WTC11 (cell line): Measurements from ENCODE around the gene ALK. TPM values are rescaled to one million over a fixed set of nuclear protein-coding genes. Genes with fewer than 3 reads are reported as not detected.

Experiments
- ATAC-seq: fragments of 200-7000 bp; cut with Tn5 transposase; 2 replicates; pipeline ENCODE4 v1.10.0; 2021; ENCODE audit warnings: mild to moderate bottlenecking, moderate library complexity
- CTCF ChIA-PET: fragments of 300-600 bp; sonication (Branson Sonifier 250); formaldehyde crosslinking; loops from one replicate; lab custom pipeline; 2021; ENCODE audit warnings: antibody characterized with exemption; lab: Charles Lee
- POLR2A ChIA-PET: fragments of 350-600 bp; sonication (Branson Sonifier 250); formaldehyde crosslinking; loops from one replicate; lab custom pipeline; 2021; ENCODE audit warnings: antibody characterized with exemption; lab: Charles Lee
- DNase-seq: peaks from one replicate; pipeline ENCODE4 v3.0.0; 2021; ENCODE audit warnings: low spot score
- H3K27ac Mint-ChIP-seq: 2 replicates; pipeline ENCODE4 v1.8.0; 2021; ENCODE audit warnings: mixed read lengths
- H3K27me3 Mint-ChIP-seq: 2 replicates; pipeline ENCODE4 v1.8.0; 2021; ENCODE audit warnings: low read depth, mild to moderate bottlenecking, moderate library complexity, mixed read lengths
- H3K36me3 Mint-ChIP-seq: 2 replicates; pipeline ENCODE4 v1.8.0; 2021; ENCODE audit warnings: mixed read lengths
- H3K4me1 Mint-ChIP-seq: 2 replicates; pipeline ENCODE4 v1.8.0; 2022; ENCODE audit warnings: mixed read lengths
- H3K4me3 Mint-ChIP-seq: 2 replicates; pipeline ENCODE4 v1.8.0; 2021; ENCODE audit warnings: mild to moderate bottlenecking, moderate library complexity, mixed read lengths
- H3K9me3 Mint-ChIP-seq: 2 replicates; pipeline ENCODE4 v1.8.0; 2021; ENCODE audit warnings: mixed read lengths
- CREM ChIP-seq: sonication (generic); formaldehyde crosslinking; IDR thresholded peaks from 2 replicates; pipeline ENCODE4 v1.8.1; 2022; ENCODE audit warnings: mild to moderate bottlenecking, missing genetic modification reagents, moderate library complexity
- EMX1 ChIP-seq: fragments of 250-450 bp; sonication (Bioruptor Pico); IDR thresholded peaks from 2 replicates; pipeline ENCODE4 v1.8.0; 2021; ENCODE audit warnings: mild to moderate bottlenecking
- ETV6 ChIP-seq: sonication (generic); formaldehyde crosslinking; IDR thresholded peaks from 2 replicates; pipeline ENCODE4 v1.8.1; 2022; ENCODE audit warnings: mild to moderate bottlenecking, missing genetic modification reagents
- FOXJ3 ChIP-seq: sonication (generic); formaldehyde crosslinking; IDR thresholded peaks from 2 replicates; pipeline ENCODE4 v1.9.0; 2021; ENCODE audit warnings: missing genetic modification reagents, mild to moderate bottlenecking, borderline replicate concordance
- FOXK1 ChIP-seq: sonication (generic); formaldehyde crosslinking; IDR thresholded peaks from 2 replicates; pipeline ENCODE4 v1.8.0; 2022; ENCODE audit warnings: mild to moderate bottlenecking, moderate library complexity, missing genetic modification reagents
- GABPB1 ChIP-seq: sonication (generic); formaldehyde crosslinking; IDR thresholded peaks from 2 replicates; pipeline ENCODE4 v1.8.1; 2023; ENCODE audit warnings: mild to moderate bottlenecking, missing genetic modification reagents
- GRHL2 ChIP-seq: fragments of 250-450 bp; sonication (Bioruptor Pico); IDR thresholded peaks from 2 replicates; pipeline ENCODE4 v1.8.0; 2022; ENCODE audit warnings: mild to moderate bottlenecking, moderate library complexity; ENCODE audit not compliant: insufficient replicate concordance, severe bottlenecking
- MYBL2 ChIP-seq: sonication (generic); formaldehyde crosslinking; IDR thresholded peaks from 2 replicates; pipeline ENCODE4 v1.8.1; 2023; ENCODE audit warnings: mild to moderate bottlenecking, moderate library complexity, missing genetic modification reagents
- NFYB ChIP-seq: sonication (generic); formaldehyde crosslinking; conservative IDR thresholded peaks from 2 replicates; pipeline ENCODE4 v1.8.0; 2022; ENCODE audit warnings: low read depth, missing genetic modification reagents
- NR3C1 ChIP-seq: sonication (generic); formaldehyde crosslinking; conservative IDR thresholded peaks from 2 replicates; pipeline ENCODE4 v1.8.1; 2023; ENCODE audit warnings: low read depth, mild to moderate bottlenecking, missing genetic modification reagents
- OVOL2 ChIP-seq: fragments of 250-450 bp; sonication (Bioruptor Pico); IDR thresholded peaks from 2 replicates; pipeline ENCODE4 v1.9.0; 2021; ENCODE audit warnings: mild to moderate bottlenecking, borderline replicate concordance
- RORB ChIP-seq: fragments of 250-450 bp; sonication (Bioruptor Pico); IDR thresholded peaks from 2 replicates; pipeline ENCODE4 v1.9.0; 2021; ENCODE audit warnings: mild to moderate bottlenecking
- TCF7 ChIP-seq: sonication (generic); formaldehyde crosslinking; IDR thresholded peaks from 2 replicates; pipeline ENCODE4 v1.8.0; 2022; ENCODE audit warnings: mild to moderate bottlenecking, low read depth, missing genetic modification reagents, moderate library complexity
- ZNF138 ChIP-seq: sonication (generic); formaldehyde crosslinking; conservative IDR thresholded peaks from 2 replicates; pipeline ENCODE4 v1.8.1; 2022; ENCODE audit warnings: mild to moderate bottlenecking, moderate library complexity, missing genetic modification reagents
- ZNF232 ChIP-seq: sonication (generic); formaldehyde crosslinking; IDR thresholded peaks from 2 replicates; pipeline ENCODE4 v1.8.0; 2022; ENCODE audit warnings: mild to moderate bottlenecking, missing genetic modification reagents
- ZNF416 ChIP-seq: fragments of 250-450 bp; sonication (Bioruptor Pico); IDR thresholded peaks from 2 replicates; pipeline ENCODE4 v1.9.0; 2021; ENCODE audit warnings: mild to moderate bottlenecking, inconsistent platforms
- total RNA-seq: library from RNA; stranded (reverse); gene quantifications from 3 replicates; pipeline ENCODE4 v1.2.3, GENCODE V29; 2021
- TF ChIP-seq, protein P1 (sequence below): sonication (generic); formaldehyde crosslinking; IDR thresholded peaks from 2 replicates; pipeline ENCODE4 v1.8.1; 2023; ENCODE audit warnings: mild to moderate bottlenecking, missing genetic modification reagents
- TF ChIP-seq, protein P2 (sequence below): sonication (generic); formaldehyde crosslinking; IDR thresholded peaks from 2 replicates; pipeline ENCODE4 v1.8.0; 2022; ENCODE audit warnings: missing genetic modification reagents
- TF ChIP-seq, protein P3 (sequence below): sonication (generic); formaldehyde crosslinking; IDR thresholded peaks from 2 replicates; pipeline ENCODE4 v1.8.1; 2022; ENCODE audit warnings: low read depth, missing genetic modification reagents, borderline replicate concordance
- TF ChIP-seq, protein P4 (sequence below): fragments of 250-450 bp; sonication (Bioruptor Pico); IDR thresholded peaks from 2 replicates; pipeline ENCODE4 v2.1.2; 2022; ENCODE audit warnings: mild to moderate bottlenecking, moderate library complexity
- TF ChIP-seq, protein P5 (sequence below): sonication (generic); formaldehyde crosslinking; IDR thresholded peaks from 2 replicates; pipeline ENCODE4 v1.8.1; 2023; ENCODE audit warnings: mild to moderate bottlenecking, moderate library complexity, missing genetic modification reagents

Gene ALK
- total RNA-seq, 1 experiment from 2014 or later: not detected

DNA sequence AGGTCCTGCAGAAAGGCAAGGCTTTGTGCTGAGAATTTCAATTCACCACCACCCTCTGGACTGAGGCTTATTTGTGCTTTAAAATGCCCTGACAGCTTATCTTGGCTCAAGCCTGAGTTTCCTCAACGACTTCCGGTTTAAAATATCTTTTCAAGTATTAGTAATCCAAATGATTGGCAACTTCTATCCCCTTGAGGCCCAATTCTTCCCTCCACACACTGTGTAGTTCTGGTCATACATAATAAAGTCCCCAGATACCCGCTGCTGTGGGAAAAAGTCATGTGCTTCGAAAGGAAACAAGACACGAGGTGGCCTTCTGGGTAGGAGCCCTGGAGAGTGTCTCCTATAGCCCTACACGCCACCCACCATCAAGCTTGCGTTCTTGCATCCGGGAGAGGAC, 393.4 kb downstream of the ALK start (continued):
- TF ChIP-seq, protein P1, sequence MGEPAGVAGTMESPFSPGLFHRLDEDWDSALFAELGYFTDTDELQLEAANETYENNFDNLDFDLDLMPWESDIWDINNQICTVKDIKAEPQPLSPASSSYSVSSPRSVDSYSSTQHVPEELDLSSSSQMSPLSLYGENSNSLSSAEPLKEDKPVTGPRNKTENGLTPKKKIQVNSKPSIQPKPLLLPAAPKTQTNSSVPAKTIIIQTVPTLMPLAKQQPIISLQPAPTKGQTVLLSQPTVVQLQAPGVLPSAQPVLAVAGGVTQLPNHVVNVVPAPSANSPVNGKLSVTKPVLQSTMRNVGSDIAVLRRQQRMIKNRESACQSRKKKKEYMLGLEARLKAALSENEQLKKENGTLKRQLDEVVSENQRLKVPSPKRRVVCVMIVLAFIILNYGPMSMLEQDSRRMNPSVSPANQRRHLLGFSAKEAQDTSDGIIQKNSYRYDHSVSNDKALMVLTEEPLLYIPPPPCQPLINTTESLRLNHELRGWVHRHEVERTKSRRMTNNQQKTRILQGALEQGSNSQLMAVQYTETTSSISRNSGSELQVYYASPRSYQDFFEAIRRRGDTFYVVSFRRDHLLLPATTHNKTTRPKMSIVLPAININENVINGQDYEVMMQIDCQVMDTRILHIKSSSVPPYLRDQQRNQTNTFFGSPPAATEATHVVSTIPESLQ (CRISPR knock-in tag): no peak
- TF ChIP-seq OVOL2 (CRISPR knock-in tag) (no peak), RORB (CRISPR knock-in tag) (no peak), ZNF416 (CRISPR knock-in tag) (no peak), ZNF232 (CRISPR knock-in tag) (no peak), GABPB1 (CRISPR knock-in tag) (no peak), EMX1 (no peak), CREM (CRISPR knock-in tag) (no peak), NFYB (no peak), ETV6 (CRISPR knock-in tag) (no peak)
- TF ChIP-seq, protein P2, sequence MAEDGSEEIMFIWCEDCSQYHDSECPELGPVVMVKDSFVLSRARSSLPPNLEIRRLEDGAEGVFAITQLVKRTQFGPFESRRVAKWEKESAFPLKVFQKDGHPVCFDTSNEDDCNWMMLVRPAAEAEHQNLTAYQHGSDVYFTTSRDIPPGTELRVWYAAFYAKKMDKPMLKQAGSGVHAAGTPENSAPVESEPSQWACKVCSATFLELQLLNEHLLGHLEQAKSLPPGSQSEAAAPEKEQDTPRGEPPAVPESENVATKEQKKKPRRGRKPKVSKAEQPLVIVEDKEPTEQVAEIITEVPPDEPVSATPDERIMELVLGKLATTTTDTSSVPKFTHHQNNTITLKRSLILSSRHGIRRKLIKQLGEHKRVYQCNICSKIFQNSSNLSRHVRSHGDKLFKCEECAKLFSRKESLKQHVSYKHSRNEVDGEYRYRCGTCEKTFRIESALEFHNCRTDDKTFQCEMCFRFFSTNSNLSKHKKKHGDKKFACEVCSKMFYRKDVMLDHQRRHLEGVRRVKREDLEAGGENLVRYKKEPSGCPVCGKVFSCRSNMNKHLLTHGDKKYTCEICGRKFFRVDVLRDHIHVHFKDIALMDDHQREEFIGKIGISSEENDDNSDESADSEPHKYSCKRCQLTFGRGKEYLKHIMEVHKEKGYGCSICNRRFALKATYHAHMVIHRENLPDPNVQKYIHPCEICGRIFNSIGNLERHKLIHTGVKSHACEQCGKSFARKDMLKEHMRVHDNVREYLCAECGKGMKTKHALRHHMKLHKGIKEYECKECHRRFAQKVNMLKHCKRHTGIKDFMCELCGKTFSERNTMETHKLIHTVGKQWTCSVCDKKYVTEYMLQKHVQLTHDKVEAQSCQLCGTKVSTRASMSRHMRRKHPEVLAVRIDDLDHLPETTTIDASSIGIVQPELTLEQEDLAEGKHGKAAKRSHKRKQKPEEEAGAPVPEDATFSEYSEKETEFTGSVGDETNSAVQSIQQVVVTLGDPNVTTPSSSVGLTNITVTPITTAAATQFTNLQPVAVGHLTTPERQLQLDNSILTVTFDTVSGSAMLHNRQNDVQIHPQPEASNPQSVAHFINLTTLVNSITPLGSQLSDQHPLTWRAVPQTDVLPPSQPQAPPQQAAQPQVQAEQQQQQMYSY (CRISPR knock-in tag): no peak
- TF ChIP-seq, all 79 proteins: peak for 0

DNA sequence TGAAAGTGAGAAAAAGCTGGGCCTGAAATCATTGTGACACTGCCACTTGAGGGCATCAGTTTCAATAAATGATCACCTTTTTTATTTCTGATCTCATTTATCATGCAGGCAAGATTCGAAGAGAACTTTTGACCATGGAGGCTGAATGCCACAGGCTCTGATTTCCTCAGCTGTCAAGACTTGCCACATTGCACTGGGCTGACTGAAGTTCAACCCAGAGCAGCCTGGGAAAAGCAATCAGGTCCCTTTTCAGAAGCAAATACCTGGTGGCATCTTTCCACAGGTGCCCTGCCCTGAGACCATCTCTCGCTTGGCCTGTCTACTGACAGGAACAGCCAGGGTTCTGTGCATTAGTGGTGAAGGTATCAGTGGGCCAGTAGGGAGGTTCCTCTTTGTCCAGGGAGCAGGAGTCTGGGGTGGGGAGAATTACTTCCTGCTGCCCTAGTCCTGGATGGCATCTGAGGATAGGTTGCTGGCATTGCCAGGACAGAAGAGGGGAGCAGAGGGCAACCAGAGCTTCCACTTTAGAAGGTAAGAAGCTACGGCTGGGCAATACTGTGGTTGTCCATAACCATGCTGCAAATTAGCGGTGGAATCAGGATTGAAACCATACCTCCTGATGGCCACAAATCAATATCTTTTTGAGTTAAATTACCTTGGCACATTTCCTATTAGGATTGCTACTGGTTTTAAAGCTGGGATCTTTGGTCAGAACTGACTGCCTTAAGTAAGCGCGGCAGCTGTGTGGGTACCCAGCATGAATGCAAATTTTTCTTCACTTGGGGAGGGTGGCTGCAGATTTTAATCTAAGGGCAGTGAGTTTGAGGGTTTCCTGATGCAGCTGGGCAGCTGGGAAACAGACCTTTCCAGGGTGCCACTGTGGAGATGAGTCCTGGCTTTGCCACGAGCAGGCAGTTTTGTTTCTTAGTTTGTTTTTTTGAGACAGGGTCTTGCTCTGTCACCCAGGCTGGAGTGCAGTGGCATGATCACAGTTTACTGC, 394.5 kb downstream of the ALK start:
- H3K36me3 Mint-ChIP-seq: no peaks in the 10 kb centered on the region
- POLR2A ChIA-PET: no interaction called here
- no peak for TF ChIP-seq MYBL2 (CRISPR knock-in tag)
- TF ChIP-seq, protein P3, sequence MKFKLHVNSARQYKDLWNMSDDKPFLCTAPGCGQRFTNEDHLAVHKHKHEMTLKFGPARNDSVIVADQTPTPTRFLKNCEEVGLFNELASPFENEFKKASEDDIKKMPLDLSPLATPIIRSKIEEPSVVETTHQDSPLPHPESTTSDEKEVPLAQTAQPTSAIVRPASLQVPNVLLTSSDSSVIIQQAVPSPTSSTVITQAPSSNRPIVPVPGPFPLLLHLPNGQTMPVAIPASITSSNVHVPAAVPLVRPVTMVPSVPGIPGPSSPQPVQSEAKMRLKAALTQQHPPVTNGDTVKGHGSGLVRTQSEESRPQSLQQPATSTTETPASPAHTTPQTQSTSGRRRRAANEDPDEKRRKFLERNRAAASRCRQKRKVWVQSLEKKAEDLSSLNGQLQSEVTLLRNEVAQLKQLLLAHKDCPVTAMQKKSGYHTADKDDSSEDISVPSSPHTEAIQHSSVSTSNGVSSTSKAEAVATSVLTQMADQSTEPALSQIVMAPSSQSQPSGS: no peak
- TF ChIP-seq FOXK1: no peak
- TF ChIP-seq, protein P2 (CRISPR knock-in tag): no peak
- no peak for TF ChIP-seq TCF7 (CRISPR knock-in tag)
- no peak for TF ChIP-seq ZNF138 (CRISPR knock-in tag)
- no peak for TF ChIP-seq FOXJ3 (CRISPR knock-in tag)
- no peak for TF ChIP-seq NR3C1 (CRISPR knock-in tag)
- TF ChIP-seq GRHL2 (CRISPR knock-in tag): no peak
- TF ChIP-seq, protein P4, sequence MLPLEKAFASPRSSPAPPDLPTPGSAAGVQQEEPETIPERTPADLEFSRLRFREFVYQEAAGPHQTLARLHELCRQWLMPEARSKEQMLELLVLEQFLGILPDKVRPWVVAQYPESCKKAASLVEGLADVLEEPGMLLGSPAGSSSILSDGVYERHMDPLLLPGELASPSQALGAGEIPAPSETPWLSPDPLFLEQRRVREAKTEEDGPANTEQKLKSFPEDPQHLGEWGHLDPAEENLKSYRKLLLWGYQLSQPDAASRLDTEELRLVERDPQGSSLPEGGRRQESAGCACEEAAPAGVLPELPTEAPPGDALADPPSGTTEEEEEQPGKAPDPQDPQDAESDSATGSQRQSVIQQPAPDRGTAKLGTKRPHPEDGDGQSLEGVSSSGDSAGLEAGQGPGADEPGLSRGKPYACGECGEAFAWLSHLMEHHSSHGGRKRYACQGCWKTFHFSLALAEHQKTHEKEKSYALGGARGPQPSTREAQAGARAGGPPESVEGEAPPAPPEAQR (CRISPR knock-in tag): no peak
- TF ChIP-seq, protein P5, sequence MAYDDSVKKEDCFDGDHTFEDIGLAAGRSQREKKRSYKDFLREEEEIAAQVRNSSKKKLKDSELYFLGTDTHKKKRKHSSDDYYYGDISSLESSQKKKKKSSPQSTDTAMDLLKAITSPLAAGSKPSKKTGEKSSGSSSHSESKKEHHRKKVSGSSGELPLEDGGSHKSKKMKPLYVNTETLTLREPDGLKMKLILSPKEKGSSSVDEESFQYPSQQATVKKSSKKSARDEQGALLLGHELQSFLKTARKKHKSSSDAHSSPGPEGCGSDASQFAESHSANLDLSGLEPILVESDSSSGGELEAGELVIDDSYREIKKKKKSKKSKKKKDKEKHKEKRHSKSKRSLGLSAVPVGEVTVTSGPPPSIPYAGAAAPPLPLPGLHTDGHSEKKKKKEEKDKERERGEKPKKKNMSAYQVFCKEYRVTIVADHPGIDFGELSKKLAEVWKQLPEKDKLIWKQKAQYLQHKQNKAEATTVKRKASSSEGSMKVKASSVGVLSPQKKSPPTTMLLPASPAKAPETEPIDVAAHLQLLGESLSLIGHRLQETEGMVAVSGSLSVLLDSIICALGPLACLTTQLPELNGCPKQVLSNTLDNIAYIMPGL (CRISPR knock-in tag): no peak

More for the DNA sequence above, 394.5 kb downstream of the ALK start:
- peaks cover 5% of the 10 kb centered on the region for H3K9me3 Mint-ChIP-seq
- H3K4me1 Mint-ChIP-seq: peaks cover 10% of the 10 kb centered on the region
- no peak overlapping the region for H3K27ac Mint-ChIP-seq
- no peaks in the 10 kb centered on the region for H3K27me3 Mint-ChIP-seq
- ATAC-seq: no peak
- no peak for DNase-seq
- no peak overlapping the region for H3K4me3 Mint-ChIP-seq
- CTCF ChIA-PET: no interaction called here
